Fibroblast of mammary gland (primary cell): ENCODE measurements around the gene TLR6.

ENCODE experiments used
- DNase-seq: peaks from one replicate; pipeline ENCODE4 v3.0.0-alpha.2; 2010; ENCODE audit warnings: low read depth
- H3K4me3 ChIP-seq: 2 replicates; pipeline ENCODE4 v1.5.1; 2011; ENCODE audit warnings: low read depth, mild to moderate bottlenecking, low read length, moderate library complexity; ENCODE audit not compliant: control insufficient read depth
- TF ChIP-seq, protein P1 (sequence below): conservative IDR thresholded peaks from 2 replicates; pipeline ENCODE4 v1.5.1; 2011; ENCODE audit warnings: low read depth, low read length, inconsistent platforms; ENCODE audit not compliant: control insufficient read depth, insufficient read depth

The TLR6 gene

DNA sequence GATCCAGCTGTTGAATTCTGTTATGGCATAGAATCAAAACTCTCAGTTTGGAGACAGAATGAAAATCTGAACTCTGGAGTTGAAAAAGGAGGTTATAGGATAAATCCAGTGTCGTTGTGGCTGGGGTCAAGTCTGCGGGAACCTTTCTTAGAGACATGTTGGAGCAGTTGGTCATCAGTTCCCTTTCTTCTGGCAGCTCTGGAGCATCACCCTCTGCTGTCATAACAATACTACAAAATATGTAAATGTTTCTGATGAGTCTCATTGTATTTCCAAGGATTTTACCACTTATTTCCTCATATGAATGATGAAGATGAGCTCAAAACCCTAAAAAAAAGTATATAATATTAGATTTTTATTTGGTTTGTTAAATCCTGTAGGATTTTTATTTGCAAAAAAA, 81.3 kb downstream of the TLR6 start:
- H3K4me3 ChIP-seq = no peak overlapping the region
- TF ChIP-seq, protein P1, sequence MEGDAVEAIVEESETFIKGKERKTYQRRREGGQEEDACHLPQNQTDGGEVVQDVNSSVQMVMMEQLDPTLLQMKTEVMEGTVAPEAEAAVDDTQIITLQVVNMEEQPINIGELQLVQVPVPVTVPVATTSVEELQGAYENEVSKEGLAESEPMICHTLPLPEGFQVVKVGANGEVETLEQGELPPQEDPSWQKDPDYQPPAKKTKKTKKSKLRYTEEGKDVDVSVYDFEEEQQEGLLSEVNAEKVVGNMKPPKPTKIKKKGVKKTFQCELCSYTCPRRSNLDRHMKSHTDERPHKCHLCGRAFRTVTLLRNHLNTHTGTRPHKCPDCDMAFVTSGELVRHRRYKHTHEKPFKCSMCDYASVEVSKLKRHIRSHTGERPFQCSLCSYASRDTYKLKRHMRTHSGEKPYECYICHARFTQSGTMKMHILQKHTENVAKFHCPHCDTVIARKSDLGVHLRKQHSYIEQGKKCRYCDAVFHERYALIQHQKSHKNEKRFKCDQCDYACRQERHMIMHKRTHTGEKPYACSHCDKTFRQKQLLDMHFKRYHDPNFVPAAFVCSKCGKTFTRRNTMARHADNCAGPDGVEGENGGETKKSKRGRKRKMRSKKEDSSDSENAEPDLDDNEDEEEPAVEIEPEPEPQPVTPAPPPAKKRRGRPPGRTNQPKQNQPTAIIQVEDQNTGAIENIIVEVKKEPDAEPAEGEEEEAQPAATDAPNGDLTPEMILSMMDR = no peak
- no peak for DNase-seq

DNA sequence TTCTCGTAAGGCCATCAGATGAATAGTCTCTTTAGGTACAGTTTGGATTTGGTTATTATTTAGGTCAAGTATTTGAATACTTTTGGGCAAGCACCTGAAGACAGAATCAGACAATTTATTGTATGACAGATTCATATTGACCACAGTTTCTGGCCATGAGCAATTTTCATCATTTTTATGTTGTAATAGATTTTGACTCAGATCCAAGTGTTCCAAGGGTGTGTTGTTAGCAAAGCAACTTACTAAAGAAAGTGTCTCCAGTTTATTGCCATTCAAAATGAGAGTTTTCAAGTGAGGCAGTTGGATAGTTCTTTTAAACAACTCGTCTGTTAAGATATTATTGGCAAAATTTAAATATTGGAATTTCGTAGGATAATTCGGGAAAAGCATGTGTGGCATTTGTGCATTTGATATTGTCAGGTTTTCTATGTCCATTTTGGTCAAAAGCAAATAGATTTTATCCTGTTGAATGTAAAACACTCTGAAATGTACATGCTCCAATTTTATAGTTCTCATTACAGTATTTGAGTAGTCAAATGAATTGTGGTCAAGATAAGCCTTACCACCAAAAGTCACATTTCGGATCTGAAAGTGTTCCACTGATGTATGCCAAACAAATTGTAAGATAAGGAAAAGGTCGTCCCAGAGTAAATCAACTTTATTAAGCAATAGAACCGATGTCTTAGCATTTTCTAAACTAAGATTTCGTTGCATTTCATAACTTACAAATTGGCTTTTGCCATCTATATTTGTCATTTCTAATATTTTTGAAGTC, 82.2 kb downstream of the TLR6 start:
- DNase-seq = peak; percentile 28
- TF ChIP-seq, protein P1 = no peak
- H3K4me3 ChIP-seq = no peak overlapping the region
